ENCODE measurements around the gene CHD9NB.

GRCh38 chr16:53084746-53085334, 32.1 kb upstream of the CHD9NB start:
- TF ChIP-seq POLR2A (IDR thresholded peaks at IDR 0.05; ENCODE audit: low read depth, low read length) (no peak), CTCF (IDR thresholded peaks at IDR 0.05 in 2 of 3, conservative IDR thresholded peaks at IDR 0.05 in 1 of 3; ENCODE audit: control insufficient read depth in 2 of 3, extremely low read depth in 1 of 3, insufficient read depth in 1 of 3, low read depth in 3 of 3, low read length in 3 of 3) (no peak), POLR2AphosphoS5 (IDR thresholded peaks at IDR 0.05; ENCODE audit: low read length) (no peak), TCF7 (IDR thresholded peaks at IDR 0.05; ENCODE audit: borderline replicate concordance) (no peak), ZSCAN29 (IDR thresholded peaks at IDR 0.05) (no peak), ZBTB11 (CRISPR knock-in tag; IDR thresholded peaks at IDR 0.05) (no peak), ZNF274 (IDR thresholded peaks at IDR 0.05; ENCODE audit: insufficient read depth, insufficient read length) (no peak), FOXK2 (IDR thresholded peaks at IDR 0.05) (no peak), CREM (IDR thresholded peaks at IDR 0.05; ENCODE audit: low read depth) (no peak), FOXM1 (IDR thresholded peaks at IDR 0.05; ENCODE audit: low read depth, low read length) (no peak), MAX (IDR thresholded peaks at IDR 0.05; ENCODE audit: low read depth, low read length) (no peak), USF2 (IDR thresholded peaks at IDR 0.05; ENCODE audit: borderline replicate concordance, low read depth, low read length) (no peak), SKIL (IDR thresholded peaks at IDR 0.05; ENCODE audit: low read depth, poor library complexity, severe bottlenecking) (no peak)

Measured in GM12878 (cell line).